ENCODE measurements around the gene NTF3.

- TF ChIP-seq CTCF (IDR thresholded peaks at IDR 0.05): no peak
- TF ChIP-seq ZFX (IDR thresholded peaks at IDR 0.05; ENCODE audit: borderline replicate concordance): no peak
Observed at GRCh38 chr12:5467931-5468330, 36.0 kb downstream of the NTF3 start.

Data from 22Rv1 (cell line).